Myometrial cell (primary cell): Measurements from ENCODE around the gene BAIAP2. TPM values are rescaled to one million over a fixed set of nuclear protein-coding genes. Genes with fewer than 3 reads are reported as not detected.

ENCODE experiments used
- total RNA-seq: library from RNA; depleted of rRNA; stranded (reverse); fragments of >200 nt; gene quantifications from 2 replicates; pipeline ENCODE4 v1.2.3, GENCODE V29; 2015

BAIAP2 gene
- 47.9 and 53.3 TPM in 2 replicates for total RNA-seq

GRCh38 chr17:81034779-81035520 lies at the start of gene BAIAP2:
BAIAP2 (plus strand) TSS chr17:81035151; CDS start chr17:81035255, 104 bp downstream.

GRCh38 chr17:80991645-80992076 lies 43.3 kb upstream of the BAIAP2 start, which contains the start of gene CHMP6:
CHMP6 (plus strand) TSS chr17:80991841; CDS start chr17:80991919, 78 bp downstream.

GRCh38 chr17:81165246-81166032 lies 130.5 kb downstream of the BAIAP2 start, which contains the start of gene PVALEF:
PVALEF (plus strand) TSS chr17:81165507; CDS start chr17:81181227, 15,720 bp downstream.

GRCh38 chr17:81166033-81166492 lies 131.1 kb downstream of the BAIAP2 start, which contains the start of gene AATK:
AATK (minus strand) TSS chr17:81166221; CDS start chr17:81165992, 229 bp downstream.

Other genes with a start within 250 kb of the BAIAP2 start
- 21.9 and 22.7 TPM in 2 replicates for gene CHMP6, start 43.3 kb upstream of the BAIAP2 start, total RNA-seq
- not detected in 2 replicates for gene PVALEF, start 130.4 kb downstream of the BAIAP2 start, total RNA-seq
- not detected in 2 replicates for gene AATK, start 131.1 kb downstream of the BAIAP2 start, total RNA-seq
- gene CEP131, start 187.8 kb downstream of the BAIAP2 start, total RNA-seq, result 16.5 and 19.0 TPM in 2 replicates
- 13.6 and 17.3 TPM in 2 replicates for gene TEPSIN, start 203.9 kb downstream of the BAIAP2 start, total RNA-seq
- gene NDUFAF8, start 204.2 kb downstream of the BAIAP2 start, total RNA-seq, result 42.7 and 60.8 TPM in 2 replicates